Measurements from ENCODE around the gene GALE. TPM values are rescaled to one million over a fixed set of nuclear protein-coding genes. Genes with fewer than 3 reads are reported as not detected.
A peak's percentile ranks its signal among the peaks of the same experiment; 100 is the strongest.
"Not testable (repeated sequence)": the region's sequence is repeated elsewhere in the genome, so short reads cannot be mapped to it uniquely, and the experiment has no call there.

Gene GALE
- total RNA-seq, 1 donor from 2014 or later = 24.9 TPM

DNA sequence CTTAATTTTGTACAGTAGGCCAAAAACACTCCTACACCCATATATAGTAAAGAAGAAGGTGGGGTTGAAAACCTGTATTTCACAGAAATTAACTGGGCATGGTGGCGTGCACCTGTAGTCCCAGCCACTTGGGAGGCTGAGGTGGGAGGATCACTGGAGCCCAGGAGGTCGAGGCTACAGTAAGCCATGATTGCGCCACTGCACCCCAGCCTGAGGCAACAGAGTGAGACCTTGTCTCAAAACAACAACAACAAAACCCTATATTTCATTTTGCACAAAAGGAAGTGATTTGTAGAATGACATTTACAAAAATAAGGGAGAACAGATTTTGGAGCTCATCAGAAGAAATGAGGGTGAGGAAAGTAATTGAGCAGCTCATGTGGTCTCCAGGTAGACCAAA is 11.9 kb downstream of the GALE start:
- Mint-ChIP-seq H3K4me3 (ENCODE audit: unreplicated experiment) (no peak overlapping the region), H3K27me3 (ENCODE audit: low read depth) (no peaks in the 10 kb centered on the region), H3K4me1 (ENCODE audit: low read depth) (peaks cover 37% of the 10 kb centered on the region), H3K36me3 (ENCODE audit: low read depth) (peaks cover 22% of the 10 kb centered on the region), H3K9me3 (ENCODE audit: low read depth) (no peaks in the 10 kb centered on the region), H3K27ac (ENCODE audit: unreplicated experiment) (peak overlapping the region; percentile 97)
- no peak for DNase-seq (ENCODE audit: low spot score)
- TF ChIP-seq, protein P1, sequence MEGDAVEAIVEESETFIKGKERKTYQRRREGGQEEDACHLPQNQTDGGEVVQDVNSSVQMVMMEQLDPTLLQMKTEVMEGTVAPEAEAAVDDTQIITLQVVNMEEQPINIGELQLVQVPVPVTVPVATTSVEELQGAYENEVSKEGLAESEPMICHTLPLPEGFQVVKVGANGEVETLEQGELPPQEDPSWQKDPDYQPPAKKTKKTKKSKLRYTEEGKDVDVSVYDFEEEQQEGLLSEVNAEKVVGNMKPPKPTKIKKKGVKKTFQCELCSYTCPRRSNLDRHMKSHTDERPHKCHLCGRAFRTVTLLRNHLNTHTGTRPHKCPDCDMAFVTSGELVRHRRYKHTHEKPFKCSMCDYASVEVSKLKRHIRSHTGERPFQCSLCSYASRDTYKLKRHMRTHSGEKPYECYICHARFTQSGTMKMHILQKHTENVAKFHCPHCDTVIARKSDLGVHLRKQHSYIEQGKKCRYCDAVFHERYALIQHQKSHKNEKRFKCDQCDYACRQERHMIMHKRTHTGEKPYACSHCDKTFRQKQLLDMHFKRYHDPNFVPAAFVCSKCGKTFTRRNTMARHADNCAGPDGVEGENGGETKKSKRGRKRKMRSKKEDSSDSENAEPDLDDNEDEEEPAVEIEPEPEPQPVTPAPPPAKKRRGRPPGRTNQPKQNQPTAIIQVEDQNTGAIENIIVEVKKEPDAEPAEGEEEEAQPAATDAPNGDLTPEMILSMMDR (IDR thresholded peaks at IDR 0.05) = no peak

DNA sequence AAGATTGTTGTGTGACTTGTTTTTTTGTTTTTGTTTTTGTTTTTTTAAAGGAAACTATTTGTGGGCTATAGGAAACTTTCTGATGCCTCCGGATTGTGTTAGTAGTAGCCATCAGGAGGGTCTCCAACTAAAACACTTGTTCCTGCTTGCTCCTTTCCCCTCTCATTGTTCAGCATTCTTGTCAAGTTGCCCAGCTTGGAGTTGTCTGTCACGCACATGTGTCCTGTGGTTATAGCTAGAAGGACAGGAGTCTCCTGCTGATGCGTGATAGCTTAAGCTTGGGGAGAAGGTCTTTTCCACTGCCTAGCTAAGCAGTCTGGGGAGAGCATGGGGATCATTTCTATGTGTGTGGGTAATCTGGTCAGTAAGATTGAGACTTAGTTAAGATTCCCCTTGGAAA is 12.9 kb downstream of the GALE start:
- Mint-ChIP-seq H3K9me3 (ENCODE audit: low read depth) (no peaks in the 10 kb centered on the region), H3K27me3 (ENCODE audit: low read depth) (no peaks in the 10 kb centered on the region), H3K4me1 (ENCODE audit: low read depth) (peaks cover 37% of the 10 kb centered on the region), H3K27ac (ENCODE audit: unreplicated experiment) (no peak overlapping the region), H3K4me3 (ENCODE audit: unreplicated experiment) (no peak overlapping the region), H3K36me3 (ENCODE audit: low read depth) (peaks cover 22% of the 10 kb centered on the region)
- TF ChIP-seq, protein P1 (IDR thresholded peaks at IDR 0.05) = no peak
- no peak for DNase-seq (ENCODE audit: low spot score)

DNA sequence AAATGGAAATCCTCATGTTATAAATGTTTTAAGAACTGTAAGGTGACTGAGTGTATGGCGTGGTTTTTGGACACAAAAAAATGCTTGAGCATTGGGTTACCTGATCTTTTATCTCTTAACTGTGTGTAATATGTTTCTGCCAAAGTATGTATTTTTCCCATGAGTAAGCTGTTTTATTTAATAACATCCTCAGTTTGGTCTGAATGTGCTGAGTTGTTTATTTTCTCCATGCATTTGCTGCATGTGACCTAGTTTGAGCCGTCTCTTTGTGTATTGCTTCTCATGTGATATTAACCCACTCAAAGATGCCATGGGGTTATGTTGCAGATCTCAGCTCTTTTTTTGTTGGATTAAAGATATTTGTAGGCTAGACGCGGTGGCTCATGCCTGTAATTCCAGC is 15.7 kb downstream of the GALE start:
- H3K27me3 Mint-ChIP-seq (ENCODE audit: low read depth) = no peaks in the 10 kb centered on the region
- no peak overlapping the region for H3K27ac Mint-ChIP-seq (ENCODE audit: unreplicated experiment)
- no peak overlapping the region for H3K4me3 Mint-ChIP-seq (ENCODE audit: unreplicated experiment)
- no peak for DNase-seq (ENCODE audit: low spot score)
- H3K4me1 Mint-ChIP-seq (ENCODE audit: low read depth) = peaks cover 18% of the 10 kb centered on the region
- H3K9me3 Mint-ChIP-seq (ENCODE audit: low read depth) = no peaks in the 10 kb centered on the region
- H3K36me3 Mint-ChIP-seq (ENCODE audit: low read depth) = peaks cover 26% of the 10 kb centered on the region
- TF ChIP-seq, protein P1 (IDR thresholded peaks at IDR 0.05) = no peak

DNA sequence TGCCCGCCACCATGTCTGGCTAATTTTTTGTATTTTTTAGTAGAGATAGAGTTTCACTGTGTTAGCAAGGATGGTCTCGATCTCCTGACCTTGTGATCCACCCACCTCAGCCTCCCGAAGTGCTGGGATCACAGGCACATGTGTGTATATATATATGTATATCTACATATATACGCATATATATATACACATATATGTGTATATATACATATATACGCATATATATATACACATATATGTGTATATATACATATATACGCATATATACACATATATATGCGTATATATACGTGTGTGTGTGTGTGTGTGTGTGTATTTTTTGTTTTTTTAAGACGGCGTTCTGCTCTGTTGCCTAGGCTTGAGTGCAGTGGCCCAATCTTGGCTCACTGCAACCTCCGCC is 17.4 kb downstream of the GALE start:
- H3K9me3 Mint-ChIP-seq (ENCODE audit: low read depth); H3K27ac Mint-ChIP-seq (ENCODE audit: unreplicated experiment); H3K4me3 Mint-ChIP-seq (ENCODE audit: unreplicated experiment); DNase-seq (ENCODE audit: low spot score); H3K27me3 Mint-ChIP-seq (ENCODE audit: low read depth): not testable (repeated sequence)
- Mint-ChIP-seq H3K36me3 (ENCODE audit: low read depth) (peaks cover 25% of the 10 kb centered on the region), H3K4me1 (ENCODE audit: low read depth) (peaks cover 18% of the 10 kb centered on the region)

DNA sequence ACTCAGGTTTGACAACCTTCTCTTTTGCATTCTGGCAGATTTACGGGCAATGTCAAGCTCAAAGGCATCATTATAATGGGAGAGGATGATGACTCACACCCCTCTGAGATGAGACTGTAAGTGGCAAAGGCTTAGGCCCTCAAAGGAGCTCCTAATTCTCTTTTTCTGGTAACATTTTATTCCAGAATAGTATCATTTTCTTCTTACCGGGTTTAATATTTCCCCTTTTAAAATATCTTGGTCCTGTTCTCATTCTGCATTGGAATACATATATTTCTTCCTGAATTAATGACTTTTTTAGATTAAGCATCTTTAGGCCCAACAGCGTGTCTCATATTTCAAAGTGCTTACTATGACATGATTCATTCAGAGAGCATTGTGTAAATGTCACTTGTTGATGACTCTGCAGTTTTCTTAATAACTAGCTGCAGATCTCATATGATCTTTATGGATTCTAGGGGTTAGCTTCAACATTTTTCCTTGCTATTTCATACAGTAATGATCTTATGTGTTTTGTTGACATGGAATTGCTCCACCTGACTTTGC is 20.7 kb downstream of the GALE start:
- H3K27ac Mint-ChIP-seq (ENCODE audit: unreplicated experiment) = peak overlapping the region; percentile 46
- H3K36me3 Mint-ChIP-seq (ENCODE audit: low read depth) = peaks cover 5% of the 10 kb centered on the region
- H3K27me3 Mint-ChIP-seq (ENCODE audit: low read depth) = no peaks in the 10 kb centered on the region
- peaks cover 26% of the 10 kb centered on the region for H3K4me1 Mint-ChIP-seq (ENCODE audit: low read depth)
- TF ChIP-seq, protein P1 (IDR thresholded peaks at IDR 0.05) = no peak
- DNase-seq (ENCODE audit: low spot score) = no peak
- no peaks in the 10 kb centered on the region for H3K9me3 Mint-ChIP-seq (ENCODE audit: low read depth)
- peak overlapping the region; percentile 87 for H3K4me3 Mint-ChIP-seq (ENCODE audit: unreplicated experiment)

Data from chondrocyte (in vitro differentiated cells).